Neural progenitor cell (in vitro differentiated cells): ENCODE measurements around the gene CD2BP2. TPM values are rescaled to one million over a fixed set of nuclear protein-coding genes. Genes with fewer than 3 reads are reported as not detected.
"Not testable (repeated sequence)": the region's sequence is repeated elsewhere in the genome, so short reads cannot be mapped to it uniquely, and the experiment has no call there.

Experiments used
- DNase-seq: peaks from one replicate; pipeline ENCODE4 v3.0.0-alpha.2; 2016; ENCODE audit warnings: low spot score
- H2AFZ ChIP-seq: fragments of 200-600 bp; sonication (generic); replicated peaks from 2 replicates; pipeline ENCODE4 v1.6.1; 2016; ENCODE audit warnings: antibody characterized with exemption
- H3F3A ChIP-seq: fragments of 200-600 bp; sonication (generic); 2 replicates; pipeline ENCODE4 v1.6.1; 2016; ENCODE audit warnings: antibody characterized with exemption, low read depth
- H3K27ac ChIP-seq: fragments of 200-600 bp; sonication (generic); 2 replicates; pipeline ENCODE4 v1.5.1; 2016; ENCODE audit warnings: mild to moderate bottlenecking
- H3K27me3 ChIP-seq: fragments of 200-600 bp; sonication (generic); 2 replicates; pipeline ENCODE4 v1.6.1; 2016; ENCODE audit warnings: mild to moderate bottlenecking, moderate library complexity
- H3K36me3 ChIP-seq: fragments of 200-600 bp; sonication (generic); 2 replicates; pipeline ENCODE4 v1.5.1; 2016
- H3K4me1 ChIP-seq: fragments of 200-600 bp; sonication (generic); 2 replicates; pipeline ENCODE4 v1.6.1; 2016; ENCODE audit warnings: mixed run types
- H3K4me2 ChIP-seq: fragments of 200-600 bp; sonication (generic); 2 replicates; pipeline ENCODE4 v1.6.1; 2016
- H3K4me3 ChIP-seq: fragments of 200-600 bp; sonication (generic); 2 replicates; pipeline ENCODE4 v1.5.1; 2016
- H3K79me2 ChIP-seq: fragments of 200-600 bp; sonication (generic); 2 replicates; pipeline ENCODE4 v1.6.1; 2016; ENCODE audit warnings: low read depth
- H3K9ac ChIP-seq: fragments of 200-600 bp; sonication (generic); 2 replicates; pipeline ENCODE4 v1.6.1; 2016
- H3K9me3 ChIP-seq: fragments of 200-600 bp; sonication (generic); 2 replicates; pipeline ENCODE4 v1.5.1; 2016; ENCODE audit warnings: low read depth
- H4K20me1 ChIP-seq: fragments of 200-600 bp; sonication (generic); 2 replicates; pipeline ENCODE4 v1.6.1; 2016; ENCODE audit warnings: low read depth
- H3K27ac Mint-ChIP-seq: 3 replicates; pipeline ENCODE4 v1.8.0; 2021; ENCODE audit warnings: mixed read lengths
- H3K27me3 Mint-ChIP-seq: 2 replicates; pipeline ENCODE4 v1.8.0; 2022; ENCODE audit warnings: low read depth, mild to moderate bottlenecking, inconsistent platforms, moderate library complexity, mixed read lengths; ENCODE audit not compliant: insufficient read depth
- H3K36me3 Mint-ChIP-seq: 3 replicates; pipeline ENCODE4 v1.8.0; 2021; ENCODE audit warnings: mixed read lengths
- H3K4me1 Mint-ChIP-seq: 3 replicates; pipeline ENCODE4 v1.8.0; 2021; ENCODE audit warnings: mixed read lengths
- H3K4me3 Mint-ChIP-seq: 3 replicates; pipeline ENCODE4 v1.8.0; 2021; ENCODE audit warnings: mild to moderate bottlenecking, moderate library complexity, mixed read lengths
- H3K9me3 Mint-ChIP-seq: 3 replicates; pipeline ENCODE4 v1.8.0; 2020; ENCODE audit warnings: mixed read lengths
- CTCF ChIP-seq: fragments of 200-600 bp; sonication (generic); IDR thresholded peaks from 2 replicates; pipeline ENCODE4 v1.5.1; 2017; ENCODE audit warnings: antibody characterized with exemption, mild to moderate bottlenecking
- EZH2 ChIP-seq: fragments of 200-600 bp; sonication (generic); IDR thresholded peaks from 2 replicates; pipeline ENCODE4 v1.6.1; 2017; ENCODE audit warnings: antibody characterized with exemption, mild to moderate bottlenecking, moderate library complexity
- EZH2phosphoT487 ChIP-seq: fragments of 200-600 bp; sonication (generic); IDR thresholded peaks from 2 replicates; pipeline ENCODE4 v1.6.1; 2017; ENCODE audit warnings: antibody characterized with exemption
- total RNA-seq: library from RNA; depleted of rRNA; stranded (reverse); fragments of >200 nt; gene quantifications from 2 replicates; pipeline ENCODE4 v1.2.3, GENCODE V29; 2015; ENCODE audit warnings: low replicate concordance

Gene CD2BP2
- total RNA-seq, 1 donor from 2014 or later = 30.4 TPM

- H3K79me2 ChIP-seq = peaks cover 37% of the 10 kb centered on the region
- no peak overlapping the region for H3K4me3 ChIP-seq
- H2AFZ ChIP-seq = no peak overlapping the region
- Mint-ChIP-seq H3K4me1 (peaks cover 47% of the 10 kb centered on the region), H3K36me3 (peaks cover 5% of the 10 kb centered on the region), H3K27me3 (peaks cover 22% of the 10 kb centered on the region), H3K4me3 (peak overlapping the region; percentile 86), H3K9me3 (no peaks in the 10 kb centered on the region), H3K27ac (peak overlapping the region; percentile 100)
- no peaks in the 10 kb centered on the region for H3K36me3 ChIP-seq
- H3K27me3 ChIP-seq = no peaks in the 10 kb centered on the region
- H3K9ac ChIP-seq = no peak overlapping the region
- TF ChIP-seq CTCF (no peak), EZH2 (no peak), EZH2phosphoT487 (no peak)
- no peaks in the 10 kb centered on the region for H3K9me3 ChIP-seq
- DNase-seq = peak; percentile 54
- peak overlapping the region; percentile 82 for H3K4me2 ChIP-seq
- peaks cover 40% of the 10 kb centered on the region for H4K20me1 ChIP-seq
- peaks cover 38% of the 10 kb centered on the region for H3K4me1 ChIP-seq
- H3F3A ChIP-seq = peaks cover 82% of the 10 kb centered on the region
- peak overlapping the region; percentile 96 for H3K27ac ChIP-seq
These were observed 43.7 kb upstream of the CD2BP2 start for GRCh38 chr16:30398661-30399434.

GRCh38 chr16:30397776-30398660 lies 42.9 kb upstream of the CD2BP2 start:
- no peak for TF ChIP-seq EZH2phosphoT487
- TF ChIP-seq CTCF = no peak
- TF ChIP-seq EZH2 = no peak
- H3K27ac ChIP-seq = no peak overlapping the region

GRCh38 chr16:30397056-30397455 lies 41.9 kb upstream of the CD2BP2 start:
- Mint-ChIP-seq H3K4me3 (peak overlapping the region; percentile 86), H3K9me3 (no peaks in the 10 kb centered on the region), H3K4me1 (peaks cover 52% of the 10 kb centered on the region), H3K36me3 (peaks cover 5% of the 10 kb centered on the region), H3K27ac (no peak overlapping the region), H3K27me3 (peaks cover 23% of the 10 kb centered on the region)
- no peak overlapping the region for H3K4me3 ChIP-seq
- no peak overlapping the region for H3K9ac ChIP-seq
- no peak for DNase-seq
- no peaks in the 10 kb centered on the region for H3K27me3 ChIP-seq
- peaks cover 42% of the 10 kb centered on the region for H3K4me1 ChIP-seq
- H3K4me2 ChIP-seq = peak overlapping the region; percentile 100
- H3F3A ChIP-seq = peaks cover 92% of the 10 kb centered on the region
- H3K36me3 ChIP-seq = no peaks in the 10 kb centered on the region
- TF ChIP-seq EZH2phosphoT487 (no peak), EZH2 (no peak), CTCF (no peak)
- H3K79me2 ChIP-seq = peaks cover 42% of the 10 kb centered on the region
- peaks cover 40% of the 10 kb centered on the region for H4K20me1 ChIP-seq
- H3K27ac ChIP-seq = no peak overlapping the region
- H2AFZ ChIP-seq = no peak overlapping the region
- H3K9me3 ChIP-seq = no peaks in the 10 kb centered on the region

More at GRCh38 chr16:30397776-30398660, 42.9 kb upstream of the CD2BP2 start:
- peaks cover 40% of the 10 kb centered on the region for H4K20me1 ChIP-seq
- H3K27me3 ChIP-seq = no peaks in the 10 kb centered on the region
- H3K9me3 ChIP-seq = no peaks in the 10 kb centered on the region
- Mint-ChIP-seq H3K4me1 (peaks cover 52% of the 10 kb centered on the region), H3K27ac (no peak overlapping the region), H3K27me3 (peaks cover 24% of the 10 kb centered on the region), H3K9me3 (no peaks in the 10 kb centered on the region), H3K36me3 (peaks cover 5% of the 10 kb centered on the region), H3K4me3 (peak overlapping the region; percentile 86)
- H3K36me3 ChIP-seq = no peaks in the 10 kb centered on the region
- H3K4me3 ChIP-seq = no peak overlapping the region
- peaks cover 42% of the 10 kb centered on the region for H3K79me2 ChIP-seq
- no peak for DNase-seq
- H2AFZ ChIP-seq = no peak overlapping the region
- peaks cover 89% of the 10 kb centered on the region for H3F3A ChIP-seq
- H3K9ac ChIP-seq = no peak overlapping the region
- peaks cover 42% of the 10 kb centered on the region for H3K4me1 ChIP-seq
- no peak overlapping the region for H3K4me2 ChIP-seq

GRCh38 chr16:30396627-30397026 lies 41.5 kb upstream of the CD2BP2 start:
- H3K27ac Mint-ChIP-seq, H3K36me3 ChIP-seq, H3K9ac ChIP-seq, H3K27ac ChIP-seq, H3K9me3 Mint-ChIP-seq, DNase-seq, H3K36me3 Mint-ChIP-seq, H3K27me3 ChIP-seq, H3K9me3 ChIP-seq, H2AFZ ChIP-seq: not testable (repeated sequence)
- Histone ChIP-seq H3K79me2 (peaks cover 42% of the 10 kb centered on the region), H3K4me2 (peak overlapping the region; percentile 100), H3K4me1 (peaks cover 42% of the 10 kb centered on the region), H3K4me3 (peak overlapping the region; percentile 100), H4K20me1 (peaks cover 40% of the 10 kb centered on the region), H3F3A (peaks cover 88% of the 10 kb centered on the region)
- Mint-ChIP-seq H3K4me1 (peaks cover 50% of the 10 kb centered on the region), H3K27me3 (peaks cover 22% of the 10 kb centered on the region), H3K4me3 (peak overlapping the region; percentile 86)
